Measurements from ENCODE around the gene ATP5PO.
A peak's percentile ranks its signal among the peaks of the same experiment; 100 is the strongest.
"Not testable (repeated sequence)": the region's sequence is repeated elsewhere in the genome, so short reads cannot be mapped to it uniquely, and the experiment has no call there.

Gene ATP5PO

GRCh38 chr21:33897739-33898138, 17.9 kb downstream of the ATP5PO start:
- no peak for DNase-seq

- no peak for DNase-seq
These were observed 18.5 kb downstream of the ATP5PO start for GRCh38 chr21:33897098-33897497.

- no peak for DNase-seq
These were observed 18.9 kb downstream of the ATP5PO start for GRCh38 chr21:33896691-33897090.

- no peak for DNase-seq
These were observed 20.2 kb downstream of the ATP5PO start for GRCh38 chr21:33895356-33895755.

- peak; percentile 54 for DNase-seq
These were observed 20.8 kb downstream of the ATP5PO start for GRCh38 chr21:33894736-33895288.

- DNase-seq, result no peak
These were observed 21.7 kb downstream of the ATP5PO start for GRCh38 chr21:33893917-33894316.

GRCh38 chr21:33892853-33893252, 22.8 kb downstream of the ATP5PO start:
- no peak for DNase-seq

- no peak for DNase-seq
These were observed 25.4 kb downstream of the ATP5PO start for GRCh38 chr21:33890187-33890586.

- no peak for DNase-seq
These were observed 29.3 kb downstream of the ATP5PO start for GRCh38 chr21:33886321-33886720.

GRCh38 chr21:33885172-33885514, 30.5 kb downstream of the ATP5PO start:
- DNase-seq, result no peak

GRCh38 chr21:33884376-33885171, 31.0 kb downstream of the ATP5PO start:
- no peak for DNase-seq

- no peak for DNase-seq
These were observed 32.5 kb downstream of the ATP5PO start for GRCh38 chr21:33883118-33883517.

GRCh38 chr21:33881689-33882440, 33.7 kb downstream of the ATP5PO start:
- DNase-seq, result no peak

GRCh38 chr21:33880626-33881025, 35.0 kb downstream of the ATP5PO start:
- no peak for DNase-seq

GRCh38 chr21:33878824-33879223, 36.8 kb downstream of the ATP5PO start:
- no peak for DNase-seq

GRCh38 chr21:33875026-33875695, 40.4 kb downstream of the ATP5PO start:
- no peak for DNase-seq

GRCh38 chr21:33874161-33874560, 41.4 kb downstream of the ATP5PO start:
- no peak for DNase-seq

- no peak for DNase-seq
These were observed 42.6 kb downstream of the ATP5PO start for GRCh38 chr21:33872881-33873515.

GRCh38 chr21:33871171-33871570, 44.4 kb downstream of the ATP5PO start:
- no peak for DNase-seq

GRCh38 chr21:33870768-33871167, 44.8 kb downstream of the ATP5PO start:
- DNase-seq, result no peak

GRCh38 chr21:33869873-33870272, 45.7 kb downstream of the ATP5PO start:
- DNase-seq, result no peak

GRCh38 chr21:33867868-33868267, 47.7 kb downstream of the ATP5PO start:
- DNase-seq, result not testable (repeated sequence)

GRCh38 chr21:33866826-33867225, 48.8 kb downstream of the ATP5PO start:
- DNase-seq, result no peak

Data from CD4-positive, alpha-beta T cell treated with Interleukin-15 for 1 hour (primary cell).